H1 (cell line): ENCODE measurements around the gene KRT17. TPM values are rescaled to one million over a fixed set of nuclear protein-coding genes. Genes with fewer than 3 reads are reported as not detected.

Experiments used
- CTCF ChIA-PET: fragments of 300-600 bp; sonication (Branson Sonifier 250); formaldehyde crosslinking; loops from one replicate; lab custom pipeline; 2021; ENCODE audit not compliant: partially characterized antibody; lab: Charles Lee
- POLR2A ChIA-PET: fragments of 300-600 bp; sonication (Branson Sonifier 250); formaldehyde crosslinking; loops from one replicate; lab custom pipeline; 2021; ENCODE audit warnings: inconsistent platforms; ENCODE audit not compliant: partially characterized antibody; lab: Charles Lee
- DNase-seq, 2 experiments: peaks; one replicate each; pipeline versions ENCODE4 v3.0.0 to v3.0.0-alpha.2; 2010 to 2022; ENCODE audit warnings: low spot score in 2 of 2, low read depth in 1 of 2, mixed read lengths in 1 of 2
- FAIRE-seq: peaks from 2 replicates; lab custom pipeline; 2011; peaks lifted over from hg19 to GRCh38; lab: Jason Lieb, UNC
- H2AFZ ChIP-seq: 2 replicates; pipeline ENCODE4 v1.8.1; 2012; ENCODE audit warnings: low read length, inconsistent platforms
- H2AK5ac ChIP-seq: 2 replicates; pipeline ENCODE4 v1.6.1; 2013; ENCODE audit warnings: low read depth, low read length
- H2BK120ac ChIP-seq: replicated peaks from 2 replicates; pipeline ENCODE3; 2013; ENCODE audit warnings: low read depth, low read length, inconsistent platforms
- H2BK12ac ChIP-seq: 2 replicates; pipeline ENCODE4 v1.6.1; 2013; ENCODE audit warnings: low read depth, low read length
- H2BK15ac ChIP-seq: 2 replicates; pipeline ENCODE4 v1.6.1; 2013; ENCODE audit warnings: low read length
- H2BK20ac ChIP-seq: 2 replicates; pipeline ENCODE4 v1.6.1; 2013; ENCODE audit warnings: low read length
- H2BK5ac ChIP-seq: 2 replicates; pipeline ENCODE4 v1.6.1; 2013; ENCODE audit warnings: low read depth, low read length
- H3K14ac ChIP-seq: 2 replicates; pipeline ENCODE4 v1.6.1; 2013; ENCODE audit warnings: inconsistent platforms; ENCODE audit not compliant: insufficient read length
- H3K18ac ChIP-seq: 2 replicates; pipeline ENCODE4 v1.6.1; 2013; ENCODE audit warnings: low read length; ENCODE audit errors: extremely low read depth
- H3K23ac ChIP-seq: 2 replicates; pipeline ENCODE4 v1.6.1; 2013; ENCODE audit warnings: inconsistent platforms; ENCODE audit not compliant: insufficient read length
- H3K23me2 ChIP-seq: 2 replicates; pipeline ENCODE4 v1.6.1; 2013; ENCODE audit warnings: low read depth, low read length
- H3K27ac ChIP-seq: 2 replicates; pipeline ENCODE4 v1.6.1; 2011; ENCODE audit warnings: low read depth, low read length, inconsistent platforms
- H3K27me3 ChIP-seq, 4 experiments: replicated peaks in 1 of 4; 1 replicate in 1 of 4; 2 replicates in 3 of 4; pipeline versions ENCODE4 v1.6.1 to v1.8.1; 2011 to 2013; ENCODE audit warnings: low read length in 3 of 4, mild to moderate bottlenecking in 3 of 4, inconsistent platforms in 2 of 4, mixed read lengths in 2 of 4, moderate library complexity in 1 of 4; ENCODE audit not compliant: control insufficient read depth in 3 of 4, insufficient read depth in 3 of 4; ENCODE audit errors: extremely low read depth in 1 of 4
- H3K36me3 ChIP-seq, 4 experiments: 2 replicates each; pipeline versions ENCODE4 v1.6.1 to v1.8.1; 2011 to 2013; ENCODE audit warnings: mild to moderate bottlenecking in 4 of 4, low read length in 3 of 4, moderate library complexity in 2 of 4, control low read depth in 1 of 4, inconsistent platforms in 1 of 4; ENCODE audit not compliant: insufficient read depth in 4 of 4, control insufficient read depth in 2 of 4
- H3K4ac ChIP-seq: replicated peaks from 2 replicates; pipeline ENCODE3; 2013; ENCODE audit warnings: low read length, low read depth, mixed read lengths, inconsistent platforms; ENCODE audit not compliant: insufficient read length
- H3K4me1 ChIP-seq, 4 experiments: replicated peaks in 1 of 4; 1 replicate in 1 of 4; 2 replicates in 3 of 4; pipeline versions ENCODE4 v1.6.1 to v1.8.1; 2011 to 2013; ENCODE audit warnings: low read length in 3 of 4, inconsistent platforms in 2 of 4, mixed read lengths in 1 of 4; ENCODE audit not compliant: insufficient read depth in 4 of 4, control insufficient read depth in 3 of 4
- H3K4me2 ChIP-seq, 2 experiments: 2 replicates each; pipeline versions ENCODE4 v1.6.1 to v1.8.1; 2011 to 2013; ENCODE audit warnings: low read depth in 2 of 2, low read length in 2 of 2, control low read depth in 1 of 2, inconsistent platforms in 1 of 2, mild to moderate bottlenecking in 1 of 2; ENCODE audit not compliant: insufficient read depth in 1 of 2
- H3K4me3 ChIP-seq, 4 experiments: fragments of 200-600, 300-600 bp in 1 of 4; sonication (generic), shearing (Covaris generic), sonication (Bioruptor Twin) in 1 of 4; 2 replicates each; pipeline versions ENCODE4 v1.5.1 to v1.8.1; 2011 to 2016; ENCODE audit warnings: low read length in 4 of 4, low read depth in 3 of 4, control low read depth in 2 of 4, inconsistent platforms in 2 of 4, mild to moderate bottlenecking in 2 of 4, mixed read lengths in 1 of 4, moderate library complexity in 1 of 4; ENCODE audit not compliant: insufficient read depth in 2 of 4; ENCODE audit errors: extremely low read depth in 1 of 4
- H3K56ac ChIP-seq: replicated peaks from 2 replicates; pipeline ENCODE3; 2013; ENCODE audit warnings: low read depth, mild to moderate bottlenecking, mixed read lengths, low read length, inconsistent platforms; ENCODE audit not compliant: insufficient read length
- H3K79me1 ChIP-seq: 2 replicates; pipeline ENCODE4 v1.6.1; 2013; ENCODE audit warnings: low read depth, low read length, control low read depth
- H3K79me2 ChIP-seq, 2 experiments: 2 replicates each; pipeline versions ENCODE4 v1.6.1 to v1.8.1; 2012 to 2013; ENCODE audit warnings: low read length in 2 of 2, mild to moderate bottlenecking in 2 of 2, inconsistent platforms in 1 of 2; ENCODE audit not compliant: insufficient read depth in 2 of 2, control insufficient read depth in 1 of 2
- H3K9ac ChIP-seq, 4 experiments: replicated peaks in 1 of 4; 1 replicate in 1 of 4; 2 replicates in 3 of 4; pipeline versions ENCODE4 v1.6.1 to v1.8.1; 2011 to 2013; ENCODE audit warnings: low read depth in 3 of 4, low read length in 3 of 4, control low read depth in 2 of 4, mild to moderate bottlenecking in 2 of 4, moderate library complexity in 2 of 4, inconsistent platforms in 1 of 4; ENCODE audit errors: extremely low read depth in 1 of 4
- H3K9me3 ChIP-seq, 2 experiments: 2 replicates each; pipeline versions ENCODE4 v1.6.1 to v1.8.1; 2012 to 2013; ENCODE audit warnings: mild to moderate bottlenecking in 2 of 2, moderate library complexity in 2 of 2, control low read depth in 1 of 2, inconsistent platforms in 1 of 2, low read depth in 1 of 2, low read length in 1 of 2, mixed read lengths in 1 of 2; ENCODE audit not compliant: insufficient read depth in 2 of 2
- H4K20me1 ChIP-seq, 2 experiments: replicated peaks in 1 of 2; 2 replicates each; pipeline versions ENCODE3 to v1.8.1; 2011 to 2013; ENCODE audit warnings: inconsistent platforms in 2 of 2, low read length in 2 of 2, mild to moderate bottlenecking in 1 of 2; ENCODE audit not compliant: insufficient read depth in 2 of 2, control insufficient read depth in 1 of 2
- H4K5ac ChIP-seq: 2 replicates; pipeline ENCODE4 v1.6.1; 2013; ENCODE audit warnings: low read length, low read depth, mixed read lengths, inconsistent platforms; ENCODE audit not compliant: insufficient read length
- H4K8ac ChIP-seq: 2 replicates; pipeline ENCODE4 v1.8.0; 2013; ENCODE audit warnings: mild to moderate bottlenecking, moderate library complexity, low read length, inconsistent platforms; ENCODE audit not compliant: insufficient read depth; ENCODE audit errors: extremely low read depth
- H4K91ac ChIP-seq: replicated peaks from 2 replicates; pipeline ENCODE3; 2013; ENCODE audit warnings: low read length, mixed read lengths, inconsistent platforms; ENCODE audit not compliant: insufficient read length
- WGBS, 2 experiments: shearing (Covaris generic) in 1 of 2; methylation state at CpG; one replicate each; pipeline versions ENCODE4 v1.1.6 to v1.1.7; 2013 to 2015; ENCODE audit warnings: low lambda C conversion rate in 2 of 2, mixed read lengths in 2 of 2, inconsistent platforms in 1 of 2, low coverage in 1 of 2, missing lambda C conversion rate in 1 of 2; ENCODE audit not compliant: insufficient replicate concordance in 2 of 2, insufficient coverage in 1 of 2, insufficient read length in 1 of 2; ENCODE audit errors: extremely low coverage in 1 of 2, missing lambda C conversion rate in 1 of 2; 5-methylcytosine and 5-hydroxymethylcytosine counted together
- polyA plus RNA-seq, 7 experiments: library from polyadenylated mRNA; depleted of rRNA in 3 of 7; stranded (reverse) in 5 of 7; unstranded in 2 of 7; fragments of >200 nt in 5 of 7; fragments of 200-250 nt in 2 of 7; gene quantifications; 1 replicate in 5 of 7; 2 replicates in 1 of 7; 4 replicates in 1 of 7; pipeline versions ENCODE4 v1.2.1 to v1.2.3, GENCODE V29; 2011 to 2013; ENCODE audit warnings: missing spikeins in 2 of 7, mixed read lengths in 2 of 7
- total RNA-seq: library from RNA; stranded (reverse); fragmentation: NEBNext Ultra II Directional; extraction: Animal tissue kit (Norgen Biotek cat#: 25700); gene quantifications from 2 replicates; pipeline ENCODE4 v1.2.1, GENCODE V29; 2021

Gene KRT17
- total and polyA plus RNA-seq, 2 of the 8 experiments (the other 6 are each of a cell fraction or from before 2014, with no cell fraction given), result 0.50 to 0.95 TPM

GRCh38 chr17:41647038-41647813 is 22.9 kb upstream of the KRT17 start:
- Histone ChIP-seq H4K8ac (no peak overlapping the region; the same call in 1 of the 2 replicates), H3K4ac (peak overlapping the region; percentile 44), H3K79me1 (no peaks in the 10 kb centered on the region), H3K14ac (no peak overlapping the region), H2BK120ac (peak overlapping the region; percentile 10), H3K4me3 (no peak overlapping the region), H3K79me2 (no peaks in the 10 kb centered on the region), H2AK5ac (no peak overlapping the region), H3K9me3 (no peaks in the 10 kb centered on the region), H3K23me2 (peaks cover 17% of the 10 kb centered on the region; the same call in 1 of the 2 replicates), H2AFZ (no peak overlapping the region; the same call in 1 of the 2 replicates), H3K9ac (no peak overlapping the region), H3K36me3 (no peaks in the 10 kb centered on the region), H2BK20ac (peak overlapping the region; percentile 98), H3K56ac (no peak overlapping the region), H3K4me2 (no peak overlapping the region), H3K27ac (no peak overlapping the region), H3K23ac (no peak overlapping the region), H3K27me3 (no peaks in the 10 kb centered on the region; a peak in 2 of 7 replicates), H4K91ac (peak overlapping the region; percentile 29), H2BK15ac (peak overlapping the region; percentile 92; the same call in 1 of the 2 replicates), H3K4me1 (peaks cover 0 to 6% (median 2%) of the 10 kb centered on the region in 4 experiments; a peak in 4 of 7 replicates), H3K18ac (peak overlapping the region; percentile 93; the same call in 1 of the 2 replicates), H2BK12ac (peak overlapping the region; percentile 87; the same call in 1 of the 2 replicates), H4K20me1 (peaks cover 0 to 8% of the 10 kb centered on the region in 2 experiments), H4K5ac (peak overlapping the region; percentile 38), H2BK5ac (no peak overlapping the region)
- ChIA-PET POLR2A (interaction anchor here (0.9 to 4.1 kb wide), 4 partner anchors 15 to 119 kb away, joined by 3 to 23 read pairs (median 10); partner anchors contain the start of genes EIF1 and KRT19), CTCF (interaction anchor here (0.6 to 20.4 kb wide), 35 partner anchors 11 to 1033 kb away, joined by 3 to 492 read pairs (median 9); partner anchors contain the start of genes KRT14, KRT15, KRT17 and KRT36)
- no peak for DNase-seq
- no peak for FAIRE-seq
- 92% methylated on average over 15 of the region's 15 CpGs; no CpG with 5 or more reads in 1 of the 2 experiments for WGBS, 2 experiments
